ENCODE measurements around the gene TAF7L. TPM values are rescaled to one million over a fixed set of nuclear protein-coding genes. Genes with fewer than 3 reads are reported as not detected.

TAF7L gene
- polyA plus RNA-seq, 1 of the 3 experiments (the other 2 are of a cell fraction): 0.38 TPM

GRCh38 chrX:101274198-101274597, 16.9 kb downstream of the TAF7L start:
- Histone ChIP-seq H3K27ac (ENCODE audit: low read depth in 2 of 2, low read length in 1 of 2) (no peak overlapping the region), H3K79me2 (ENCODE audit: insufficient read depth) (no peaks in the 10 kb centered on the region), H3K36me3 (replicated peaks in 1 of 2; ENCODE audit: control insufficient read depth in 1 of 2, insufficient read depth in 2 of 2, low read length in 1 of 2) (no peaks in the 10 kb centered on the region), H3K9me3 (no peaks in the 10 kb centered on the region), H2AFZ (ENCODE audit: low read depth) (no peak overlapping the region), H3K9ac (no peak overlapping the region), H3F3A (replicated peaks; ENCODE audit: insufficient read depth) (no peaks in the 10 kb centered on the region), H4K20me1 (ENCODE audit: insufficient read depth) (no peaks in the 10 kb centered on the region), H3K27me3 (ENCODE audit: insufficient read depth) (no peaks in the 10 kb centered on the region; the same call in 1 of the 2 replicates), H3K4me2 (no peak overlapping the region), H3K4me3 (ENCODE audit: low read depth in 2 of 2, low read length in 1 of 2) (no peak overlapping the region), H3K9me2 (no peaks in the 10 kb centered on the region), H3K4me1 (ENCODE audit: control insufficient read depth in 1 of 2, insufficient read depth in 2 of 2, low read depth in 1 of 2, low read length in 1 of 2) (no peaks in the 10 kb centered on the region)
- TF ChIP-seq ZBTB33 (IDR thresholded peaks at IDR 0.05; ENCODE audit: borderline replicate concordance, low read depth): no peak
- TF ChIP-seq SIN3A (IDR thresholded peaks at IDR 0.05; ENCODE audit: borderline replicate concordance, low read depth, low read length): no peak
- TF ChIP-seq RAD21 (IDR thresholded peaks at IDR 0.05; ENCODE audit: low read length): no peak
- TF ChIP-seq FOXJ3 (CRISPR knock-in tag; IDR thresholded peaks at IDR 0.05): no peak
- TF ChIP-seq FOXM1 (IDR thresholded peaks at IDR 0.05; ENCODE audit: low read depth): no peak
- TF ChIP-seq USF1 (IDR thresholded peaks at IDR 0.05; ENCODE audit: borderline replicate concordance, low read depth): no peak
- no peak for TF ChIP-seq TEAD4 (IDR thresholded peaks at IDR 0.05; ENCODE audit: borderline replicate concordance, insufficient read depth)
- TF ChIP-seq EP300 (IDR thresholded peaks at IDR 0.05; ENCODE audit: borderline replicate concordance in 1 of 2, low read depth in 1 of 2, low read length in 1 of 2): no peak
- TF ChIP-seq POLR2AphosphoS5 (IDR thresholded peaks at IDR 0.05; ENCODE audit: low read depth, low read length): no peak
- TF ChIP-seq RXRA (IDR thresholded peaks at IDR 0.05; ENCODE audit: borderline replicate concordance, low read depth): no peak
- TF ChIP-seq RFX5 (IDR thresholded peaks at IDR 0.05; ENCODE audit: low read length): no peak
- TF ChIP-seq, protein P1, sequence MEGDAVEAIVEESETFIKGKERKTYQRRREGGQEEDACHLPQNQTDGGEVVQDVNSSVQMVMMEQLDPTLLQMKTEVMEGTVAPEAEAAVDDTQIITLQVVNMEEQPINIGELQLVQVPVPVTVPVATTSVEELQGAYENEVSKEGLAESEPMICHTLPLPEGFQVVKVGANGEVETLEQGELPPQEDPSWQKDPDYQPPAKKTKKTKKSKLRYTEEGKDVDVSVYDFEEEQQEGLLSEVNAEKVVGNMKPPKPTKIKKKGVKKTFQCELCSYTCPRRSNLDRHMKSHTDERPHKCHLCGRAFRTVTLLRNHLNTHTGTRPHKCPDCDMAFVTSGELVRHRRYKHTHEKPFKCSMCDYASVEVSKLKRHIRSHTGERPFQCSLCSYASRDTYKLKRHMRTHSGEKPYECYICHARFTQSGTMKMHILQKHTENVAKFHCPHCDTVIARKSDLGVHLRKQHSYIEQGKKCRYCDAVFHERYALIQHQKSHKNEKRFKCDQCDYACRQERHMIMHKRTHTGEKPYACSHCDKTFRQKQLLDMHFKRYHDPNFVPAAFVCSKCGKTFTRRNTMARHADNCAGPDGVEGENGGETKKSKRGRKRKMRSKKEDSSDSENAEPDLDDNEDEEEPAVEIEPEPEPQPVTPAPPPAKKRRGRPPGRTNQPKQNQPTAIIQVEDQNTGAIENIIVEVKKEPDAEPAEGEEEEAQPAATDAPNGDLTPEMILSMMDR (IDR thresholded peaks at IDR 0.05): no peak
- TF ChIP-seq IRF3 (IDR thresholded peaks at IDR 0.05; ENCODE audit: low read depth, low read length): no peak
- no peak for TF ChIP-seq TAF1 (IDR thresholded peaks at IDR 0.05; ENCODE audit: borderline replicate concordance, low read depth, low read length)
- DNase-seq: no peak
- ChIA-PET CTCF (no interaction called here), POLR2A (no interaction called here)
- 43% methylated on average over 6 of the region's 6 CpGs for WGBS (ENCODE audit: low lambda C conversion rate)
